GM21381 (cell line): ENCODE measurements around the gene MMD2.

ENCODE experiments used
- ATAC-seq: cut with Tn5 transposase; IDR thresholded peaks from one replicate; pipeline ENCODE4 v1.9.1; 2021; ENCODE audit warnings: mild to moderate bottlenecking, moderate library complexity; ENCODE audit not compliant: unreplicated experiment

Gene MMD2

DNA sequence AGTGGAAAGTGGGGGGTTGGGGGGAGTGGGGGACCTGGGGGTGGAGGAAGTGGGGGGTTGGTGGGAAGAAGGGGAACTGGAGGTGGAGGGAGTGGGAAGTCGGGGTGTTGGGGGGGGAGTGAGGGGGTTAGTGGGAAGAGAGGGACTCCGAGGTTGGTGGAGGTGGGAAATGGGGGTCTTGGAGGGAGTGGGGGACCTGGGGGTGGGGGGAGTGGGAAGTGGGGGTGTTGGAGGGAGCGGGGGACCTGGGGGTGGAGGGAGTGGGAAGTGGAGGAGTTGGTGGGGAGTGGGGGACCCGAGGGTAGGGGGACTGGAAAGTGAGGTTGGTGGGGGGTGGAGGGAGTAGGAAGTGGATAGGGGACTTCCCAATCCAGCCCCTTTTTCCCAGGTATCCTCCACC is 906 bp upstream of the MMD2 start:
- no peak for ATAC-seq

DNA sequence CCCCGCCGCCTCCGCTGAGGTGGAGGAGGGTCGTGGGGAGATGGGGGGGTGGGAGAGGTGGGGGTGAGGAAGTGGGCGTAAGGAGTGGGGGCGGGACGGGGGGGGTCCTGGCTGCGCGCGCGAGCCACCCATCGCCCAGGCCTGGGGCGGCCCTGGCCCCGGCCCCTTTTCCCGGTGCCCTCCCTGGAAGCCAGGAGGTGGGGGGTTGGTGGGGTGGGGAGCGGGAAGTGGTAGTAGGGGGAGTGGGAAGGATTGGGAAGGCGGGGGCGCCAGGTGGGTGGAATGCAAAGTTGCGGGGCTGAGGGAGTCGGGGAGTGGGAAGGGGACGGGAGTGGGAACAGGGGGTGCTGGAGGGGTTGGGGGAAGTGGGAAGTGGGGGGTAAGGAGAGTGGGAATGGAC is 319 bp upstream of the MMD2 start:
- no peak for ATAC-seq

DNA sequence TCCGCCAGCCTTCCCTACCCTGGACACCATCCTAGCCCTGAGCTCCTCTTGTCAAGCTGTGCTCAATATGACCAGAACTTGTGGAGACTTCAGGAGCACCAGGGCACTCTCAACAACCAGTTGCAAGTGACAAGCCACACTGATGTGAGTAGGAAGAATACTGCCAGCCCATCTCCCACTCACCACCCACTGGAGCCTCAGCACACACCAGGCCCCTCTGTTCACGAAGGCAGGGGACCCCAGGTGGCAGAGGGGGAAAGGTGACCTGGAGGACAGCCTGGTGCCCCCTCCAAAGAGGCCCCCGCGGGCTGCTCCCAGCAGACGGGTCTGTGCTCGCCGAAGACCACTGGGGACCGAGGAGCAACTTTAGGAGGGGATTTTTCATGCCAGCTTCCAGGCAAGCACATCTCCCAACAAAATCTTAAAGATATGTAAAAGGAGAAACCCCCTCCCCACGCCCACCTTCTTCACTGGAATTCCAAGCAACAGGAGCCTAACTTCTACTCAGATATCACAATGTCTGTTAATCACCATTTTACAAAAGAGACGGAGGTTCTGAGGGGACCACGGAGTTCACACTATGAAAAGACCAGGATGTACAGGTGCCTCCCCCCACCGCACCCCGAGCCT is 1.0 kb downstream of the MMD2 start:
- ATAC-seq = no peak

DNA sequence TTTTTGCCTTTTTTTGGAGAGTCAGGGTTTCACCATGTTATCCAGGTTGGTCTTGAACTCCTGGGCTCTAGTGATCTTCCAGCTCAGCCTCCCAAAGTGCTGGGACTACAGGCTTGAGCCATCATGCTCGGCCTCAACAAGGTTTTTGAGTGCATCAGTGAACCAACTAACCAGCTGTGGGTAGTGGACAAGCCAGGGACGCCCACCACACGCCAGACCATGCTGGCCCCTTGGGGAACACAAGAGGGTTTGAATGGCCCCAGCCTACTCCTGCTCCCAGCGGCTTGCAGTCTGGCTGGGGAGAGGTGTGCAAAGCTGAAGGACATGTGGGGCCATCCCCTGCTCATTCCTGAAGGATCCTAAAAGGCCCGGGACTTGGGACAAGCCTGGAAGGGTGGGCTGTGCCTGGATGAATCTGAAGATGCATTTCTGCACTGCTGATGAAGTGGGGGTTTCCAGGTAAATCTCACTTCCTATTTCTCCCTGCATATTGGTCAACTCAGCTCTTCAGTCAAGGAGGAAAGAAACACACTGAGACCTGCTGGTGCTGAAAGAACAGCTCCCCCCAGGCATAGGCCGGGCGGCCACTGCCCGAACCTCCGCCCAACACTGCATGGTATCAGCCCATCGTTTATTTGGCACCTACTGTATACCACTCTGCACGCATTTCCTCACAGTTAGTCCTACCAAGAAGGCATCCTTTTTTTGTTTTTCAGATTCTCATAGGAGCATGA is 6.9 kb downstream of the MMD2 start:
- no peak for ATAC-seq

DNA sequence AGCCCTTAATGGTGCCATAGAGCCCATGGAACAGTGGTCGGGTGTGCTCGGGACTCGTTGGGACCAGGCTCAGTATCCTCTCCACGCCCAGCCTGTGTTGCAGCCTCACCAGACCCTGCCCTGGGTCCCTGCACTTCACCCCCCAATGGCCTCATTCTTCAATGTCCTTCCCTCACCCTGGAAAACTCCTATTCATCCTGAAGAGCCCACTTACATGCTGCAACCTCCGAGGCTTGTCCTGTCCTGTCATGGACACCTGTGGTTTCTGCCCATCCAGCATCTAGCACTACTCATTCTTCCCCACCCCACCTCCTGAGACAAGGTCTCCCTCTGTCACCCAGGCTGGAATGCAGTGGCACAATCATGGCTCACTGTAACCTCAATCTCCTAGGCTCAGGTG is 7.7 kb downstream of the MMD2 start:
- no peak for ATAC-seq

DNA sequence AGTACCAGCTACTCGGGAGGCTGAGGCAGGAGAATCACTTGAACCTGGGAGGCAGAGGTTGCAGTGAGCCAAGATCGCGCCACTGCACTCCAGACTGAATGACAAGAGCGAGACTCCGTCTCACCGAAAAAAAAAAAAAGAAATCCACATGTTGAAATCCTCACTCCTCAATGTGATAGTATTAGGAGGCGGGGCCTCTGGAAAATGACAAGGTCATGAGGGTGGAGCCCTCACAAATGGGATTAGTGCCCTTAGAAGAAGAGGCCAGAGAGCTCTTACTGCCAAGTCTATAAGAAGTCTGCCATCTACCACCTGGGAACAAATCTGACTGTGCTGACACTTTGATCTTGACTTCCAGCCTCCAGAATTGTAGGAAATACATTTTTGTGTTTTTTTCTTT is 10.6 kb downstream of the MMD2 start:
- ATAC-seq = no peak

DNA sequence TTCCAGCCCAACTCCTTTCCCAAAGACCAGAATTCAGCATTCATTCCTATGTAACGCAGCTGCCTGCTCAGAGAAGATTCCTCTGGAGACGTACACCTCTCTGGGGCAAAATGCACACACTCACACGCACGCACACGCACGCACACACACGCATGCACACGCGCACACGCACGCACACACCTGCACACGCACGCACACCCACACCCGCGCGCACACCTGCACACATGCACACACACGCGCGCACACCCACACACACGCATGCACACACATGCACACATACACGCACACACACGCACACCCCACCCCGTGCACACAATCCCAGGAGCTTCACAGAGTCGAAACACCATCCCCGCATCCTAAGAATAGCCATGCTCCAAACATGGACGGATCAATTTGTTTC is 13.0 kb downstream of the MMD2 start:
- no peak for ATAC-seq

DNA sequence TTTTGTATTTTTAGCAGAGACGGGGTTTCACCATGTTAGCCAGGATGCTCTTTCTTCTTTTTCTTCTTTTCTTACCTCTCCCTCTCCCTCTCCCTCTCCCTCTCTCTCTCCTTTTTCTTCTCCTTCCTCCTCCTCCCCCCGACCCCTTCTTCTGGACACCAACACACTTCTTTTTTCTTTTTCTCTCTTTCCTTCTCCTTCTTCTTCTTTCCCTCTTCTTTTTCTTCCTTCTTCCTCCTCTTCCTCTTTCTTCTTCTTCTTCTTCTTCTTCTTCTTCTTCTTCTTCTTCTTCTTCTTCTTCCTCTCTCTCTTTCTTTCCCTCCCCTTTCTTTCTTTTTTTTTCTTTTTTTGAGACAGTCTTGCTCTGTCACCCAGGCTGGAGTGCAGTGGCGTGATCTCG is 14.0 kb downstream of the MMD2 start:
- no peak for ATAC-seq

DNA sequence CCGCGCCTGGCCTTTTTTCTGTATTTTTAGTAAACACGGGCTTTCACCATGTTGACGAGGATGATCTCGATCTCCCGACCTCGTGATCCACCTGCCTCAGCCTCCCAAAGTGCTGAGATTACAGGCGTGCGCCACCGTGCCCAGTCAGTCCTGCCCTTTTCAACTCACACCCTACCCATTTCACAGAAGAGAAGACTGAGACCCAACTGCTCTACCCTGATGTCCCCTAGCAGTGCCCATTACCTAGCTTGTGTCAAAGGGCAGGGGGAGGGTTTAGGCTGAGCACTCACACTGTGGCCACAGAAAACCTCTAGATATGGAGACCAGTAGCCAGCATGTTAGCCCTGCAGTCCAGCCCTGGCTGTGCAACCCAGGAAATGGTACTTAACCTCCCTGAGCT is 15.7 kb downstream of the MMD2 start:
- ATAC-seq = no peak

DNA sequence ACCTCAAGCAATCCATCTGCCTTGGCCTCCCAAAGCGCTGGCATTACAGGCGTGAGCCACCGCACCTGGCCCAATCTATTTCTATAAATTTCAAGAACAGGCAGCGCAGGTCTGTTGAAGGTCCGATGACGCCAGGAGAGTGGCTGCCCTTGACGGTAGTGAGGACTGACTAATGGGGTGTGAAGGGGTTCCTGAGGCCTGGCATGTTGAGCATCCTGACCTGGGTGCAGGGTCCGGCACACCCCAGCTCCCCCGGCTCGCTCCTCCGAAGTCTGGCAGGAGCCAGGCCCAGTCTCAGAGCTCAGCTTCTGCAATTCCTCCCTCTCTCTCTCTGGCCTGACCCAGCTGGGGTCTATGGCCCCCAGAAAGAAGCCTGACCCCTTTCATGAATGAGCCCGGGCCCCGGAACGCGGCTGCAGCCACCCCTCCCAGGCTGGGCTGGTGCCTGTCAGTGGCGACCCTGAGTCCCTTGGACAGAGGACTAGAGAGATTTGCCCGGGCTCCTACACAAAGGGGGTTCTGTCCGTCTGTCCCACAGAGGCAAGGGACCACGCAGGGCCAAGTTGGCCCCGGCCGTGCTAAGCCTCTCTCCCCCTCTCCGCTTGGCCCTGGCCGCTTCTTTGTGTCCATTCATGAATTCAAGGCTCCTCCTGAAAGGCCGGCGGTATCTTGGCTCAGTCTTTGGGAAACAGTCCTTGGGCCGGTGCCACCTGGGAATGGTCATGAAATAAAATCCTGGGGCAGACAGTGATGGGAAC is 18.8 kb downstream of the MMD2 start:
- no peak for ATAC-seq

DNA sequence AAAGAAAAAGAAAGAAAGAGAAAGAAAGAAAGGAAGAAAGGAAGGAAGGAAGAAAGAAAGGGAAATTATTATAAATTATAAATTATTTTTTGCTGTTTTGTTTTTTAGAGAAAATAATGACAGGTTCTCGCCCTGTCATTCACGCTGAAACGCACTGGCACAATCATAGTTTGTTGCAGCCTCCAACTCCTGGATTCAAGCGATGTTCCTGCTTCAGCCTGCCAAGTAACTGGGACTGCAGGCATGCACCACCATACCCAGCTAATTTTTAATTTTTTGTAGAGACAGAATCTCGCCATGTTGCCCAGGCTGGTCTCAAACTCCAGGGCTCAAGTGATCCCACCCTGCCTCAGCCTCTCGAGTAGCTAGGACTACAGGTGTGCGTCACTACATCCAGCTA is 21.6 kb downstream of the MMD2 start:
- no peak for ATAC-seq

DNA sequence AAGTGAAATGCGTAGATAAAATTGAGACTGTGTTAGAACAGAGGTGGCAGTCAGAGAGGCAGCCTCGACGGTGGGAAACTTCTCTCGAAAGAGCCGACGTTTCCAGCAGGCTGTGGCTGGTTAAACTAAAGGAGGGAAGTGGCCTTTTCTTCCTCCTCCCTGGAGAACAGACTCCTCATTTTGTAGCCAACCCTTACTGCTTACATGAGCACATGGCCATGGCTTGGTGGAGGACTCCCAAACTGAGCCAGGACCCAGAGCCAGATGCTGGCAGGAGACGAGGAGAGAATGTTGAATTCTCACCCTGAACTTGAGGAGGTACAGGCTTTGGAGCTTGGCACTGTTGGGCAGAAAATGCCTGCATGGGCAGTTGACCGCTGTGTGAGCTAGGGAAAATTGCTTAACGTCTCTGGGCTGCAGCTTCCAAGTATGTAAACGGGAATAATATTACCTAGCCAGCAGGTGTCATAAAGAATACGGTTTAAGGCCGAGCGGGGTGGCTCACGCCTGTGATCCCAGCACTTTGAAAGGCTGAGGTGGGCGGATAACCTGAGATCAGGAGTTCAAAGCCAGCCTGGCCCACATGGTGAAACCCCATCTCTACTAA is 24.5 kb downstream of the MMD2 start:
- no peak for ATAC-seq

DNA sequence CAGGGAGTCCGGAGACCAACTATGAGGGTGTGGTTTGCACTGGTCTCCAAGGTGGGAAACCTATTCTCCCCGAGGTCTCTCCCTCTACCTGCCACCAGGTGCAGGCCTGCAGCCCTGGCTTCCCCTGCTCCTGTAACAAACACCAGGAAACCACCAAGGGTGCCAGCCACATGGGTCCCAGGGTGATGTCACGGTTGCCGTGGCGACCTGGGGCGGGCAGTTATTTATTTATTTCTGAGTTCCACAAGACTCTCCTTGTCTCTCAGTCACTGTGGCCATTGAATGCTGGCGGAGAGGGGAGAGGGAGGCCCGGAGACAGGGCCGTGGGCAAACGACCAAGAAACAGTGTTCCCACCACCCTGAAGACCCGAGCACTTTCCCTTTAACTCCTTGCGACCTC is 27.0 kb downstream of the MMD2 start:
- no peak for ATAC-seq

DNA sequence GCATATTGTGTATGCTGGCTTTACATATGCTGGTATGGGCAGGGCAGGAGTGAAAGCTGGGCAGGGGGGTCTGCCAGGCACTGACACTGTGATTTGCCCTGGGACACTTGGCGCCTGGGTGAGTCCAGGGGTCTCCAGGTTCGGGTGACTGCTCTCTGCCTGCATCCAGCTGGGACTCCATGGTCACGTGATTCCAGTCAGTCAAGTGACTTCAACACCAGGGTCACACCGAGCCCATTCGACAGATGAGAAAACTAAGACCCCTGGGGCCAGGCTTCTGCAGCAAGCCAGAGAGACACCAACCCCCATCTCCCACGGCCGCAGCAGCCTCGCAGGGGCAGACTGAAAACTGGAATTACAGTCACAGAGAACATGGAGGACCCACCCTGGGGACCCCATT is 30.0 kb downstream of the MMD2 start:
- ATAC-seq = no peak

DNA sequence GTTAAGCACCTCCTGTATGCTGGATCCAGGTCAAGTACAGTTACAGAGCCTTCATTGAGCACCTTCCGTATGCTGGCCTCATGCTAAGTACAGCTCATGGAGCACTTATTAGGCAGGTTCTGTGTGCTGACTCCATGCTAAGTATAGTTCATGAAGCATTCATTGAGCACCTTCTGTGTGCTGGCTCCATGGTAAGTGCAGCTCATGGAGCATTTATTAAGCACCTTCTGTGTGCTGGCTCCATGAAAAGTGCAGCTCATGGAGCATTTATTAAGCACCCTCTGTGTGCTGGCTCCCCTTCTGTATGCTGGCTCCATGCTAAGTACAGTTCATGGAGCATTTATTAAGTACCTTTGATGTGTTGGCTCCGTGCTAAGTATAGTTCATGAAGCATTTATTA is 30.5 kb downstream of the MMD2 start:
- no peak for ATAC-seq

DNA sequence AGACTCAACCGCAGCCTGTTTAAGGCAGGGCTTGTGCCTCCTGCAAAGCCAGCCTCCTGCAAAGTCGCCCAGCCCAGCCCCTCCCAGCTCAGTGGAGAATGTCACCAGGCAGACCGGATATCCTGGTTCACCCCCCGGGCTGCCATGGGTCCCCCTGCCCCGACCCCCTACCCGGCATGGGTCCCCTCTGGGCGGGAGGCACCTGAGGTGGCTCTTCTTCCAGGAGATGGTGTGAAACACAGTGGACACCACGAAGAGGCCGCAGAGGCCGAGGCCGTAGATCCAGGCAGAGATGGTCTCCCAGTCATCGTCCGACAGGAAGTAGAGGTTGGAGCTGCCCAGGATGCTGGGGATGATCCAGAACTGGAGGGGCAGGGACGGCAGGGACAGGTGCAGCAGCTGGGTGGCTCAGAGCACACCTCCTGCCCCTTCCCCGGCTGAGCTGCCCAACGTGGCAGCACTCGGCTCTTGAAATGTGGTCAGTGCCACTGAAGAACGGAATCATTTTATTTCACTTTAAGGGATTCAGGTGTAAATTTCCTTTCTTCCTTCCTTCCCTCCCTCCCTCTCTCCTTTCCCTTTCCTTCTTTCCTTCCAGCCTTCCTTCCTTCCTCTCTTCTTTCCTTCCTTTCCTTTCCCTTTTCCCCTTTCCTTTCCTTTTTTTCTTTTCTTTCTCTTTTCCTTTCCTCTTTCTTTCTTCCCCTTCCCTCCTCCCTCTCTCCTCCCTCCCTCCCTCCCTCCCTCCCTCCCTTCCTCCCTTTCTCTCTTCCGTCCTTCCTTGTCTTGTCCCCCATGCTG is 38.8 kb downstream of the MMD2 start:
- no peak for ATAC-seq

DNA sequence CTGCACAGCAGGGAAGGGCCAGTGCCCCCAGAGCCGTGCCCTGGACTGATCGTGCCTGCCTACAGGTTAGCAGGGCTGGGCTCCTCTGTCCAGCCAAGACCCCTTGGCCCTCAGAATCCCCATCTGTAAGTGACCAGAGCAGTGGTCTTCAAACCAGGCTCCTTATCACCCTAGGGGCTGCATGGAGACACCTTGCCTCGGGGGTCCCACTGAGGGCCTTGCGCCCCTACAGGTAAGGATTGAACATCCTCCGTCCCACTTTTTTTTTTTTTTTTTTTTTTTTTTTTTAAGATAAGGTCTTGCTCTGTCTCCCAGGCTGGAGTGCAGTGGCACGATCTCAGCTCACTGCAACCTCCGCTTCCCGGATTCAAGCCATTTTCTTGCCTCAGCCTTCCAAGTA is 42.9 kb downstream of the MMD2 start:
- ATAC-seq = no peak

DNA sequence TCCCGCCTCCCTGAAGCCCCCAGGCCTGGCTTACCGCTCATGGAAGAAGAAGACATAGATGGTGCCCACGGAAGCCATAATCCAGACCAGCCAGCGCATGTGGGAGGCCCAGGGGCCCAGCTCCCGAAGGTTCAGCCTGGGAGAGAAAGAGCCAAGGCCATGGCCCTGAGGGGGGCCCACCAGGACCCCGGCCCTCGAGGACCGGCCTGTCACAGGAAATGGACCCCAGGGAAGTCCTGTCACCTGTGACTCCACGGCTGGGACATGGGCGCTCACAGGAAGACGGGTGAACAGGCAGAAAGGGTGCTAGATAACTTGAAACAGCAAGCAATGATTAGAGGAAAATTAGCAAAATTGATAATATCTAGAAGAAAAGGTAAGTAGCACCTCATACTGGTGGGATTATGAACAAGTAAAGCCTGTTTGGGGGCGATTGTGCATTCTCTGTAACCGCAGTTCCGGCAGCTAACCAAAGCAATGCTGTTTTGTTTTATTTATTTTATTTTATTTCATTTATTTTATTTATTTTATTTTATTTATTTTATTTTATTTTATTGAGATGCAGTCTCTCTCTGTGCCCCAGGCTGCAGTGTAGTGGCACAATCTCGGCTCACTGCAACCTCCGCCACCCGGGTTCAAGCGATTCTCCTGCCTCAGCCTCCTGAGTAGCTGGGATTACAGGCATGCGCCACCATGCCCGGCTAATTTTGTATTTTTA is 47.7 kb downstream of the MMD2 start:
- no peak for ATAC-seq

DNA sequence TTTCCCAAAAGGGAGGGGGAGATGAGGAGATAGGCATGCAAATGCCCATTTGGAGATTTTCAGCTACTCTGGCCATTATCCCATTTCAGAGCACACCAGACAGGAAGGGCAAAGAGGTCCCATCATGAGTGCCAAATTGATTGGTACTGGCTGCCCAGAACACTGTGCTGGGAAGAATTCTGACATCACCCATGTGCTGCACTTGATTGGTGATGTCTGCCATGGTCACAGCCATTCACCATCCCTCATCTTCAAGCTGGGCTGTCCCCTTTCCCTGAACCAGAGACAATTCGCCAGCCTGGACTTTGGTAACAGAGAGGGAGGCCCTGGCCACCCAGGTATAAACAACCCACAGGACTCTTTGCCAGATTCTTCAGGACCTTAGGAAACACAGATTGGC is 52.3 kb downstream of the MMD2 start:
- ATAC-seq = no peak

DNA sequence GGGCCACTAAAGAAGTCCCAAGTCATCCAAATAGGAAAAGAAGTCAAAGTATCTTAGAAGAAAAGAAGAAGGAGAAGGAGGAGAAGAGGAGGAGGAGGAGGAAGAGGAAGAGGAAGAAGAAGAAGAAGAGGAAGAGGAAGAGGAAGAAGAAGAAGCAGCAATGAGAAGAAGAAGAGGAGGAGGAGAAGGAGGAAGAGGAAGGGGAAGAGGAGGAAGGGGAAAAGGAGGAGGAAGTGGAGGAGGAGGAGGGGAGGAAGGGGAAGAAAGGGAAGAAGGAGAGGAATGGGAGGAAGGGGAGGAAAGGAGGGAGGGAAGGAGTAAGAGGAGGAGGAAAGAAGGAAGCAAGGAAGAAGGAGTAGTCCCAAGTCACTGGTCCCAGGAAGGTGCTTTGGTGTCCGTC is 53.8 kb downstream of the MMD2 start:
- ATAC-seq = no peak
